Tibial nerve (tissue), 4 donors: ENCODE results near the gene JAKMIP1.

Experiments used
- CTCF ChIP-seq, 5 experiments: fragments of 200-600 bp in 3 of 5; fragments of 450-650 bp in 2 of 5; sonication (generic) in 3 of 5; IDR thresholded peaks; one replicate each; pipeline ENCODE4 v1.5.1; 2016 to 2019; ENCODE audit warnings: antibody characterized with exemption in 5 of 5, mild to moderate bottlenecking in 3 of 5, moderate library complexity in 2 of 5
- EP300 ChIP-seq, 2 donors: sonication (generic); formaldehyde crosslinking; IDR thresholded peaks; one replicate each; pipeline ENCODE4 v1.6.1; 2017; ENCODE audit warnings: antibody characterized with exemption in 2 of 2, mild to moderate bottlenecking in 1 of 2
- POLR2A ChIP-seq, 2 donors: fragments of 450-650 bp; IDR thresholded peaks; one replicate each; pipeline ENCODE4 v1.6.1; 2017; ENCODE audit warnings: antibody characterized with exemption in 2 of 2, mild to moderate bottlenecking in 2 of 2, moderate library complexity in 2 of 2

GRCh38 chr4:6184169-6184568 is 16.2 kb downstream of the JAKMIP1 start:
- no peak for TF ChIP-seq CTCF (IDR thresholded peaks at IDR 0.05)
- TF ChIP-seq POLR2A (IDR thresholded peaks at IDR 0.05): no peak
- TF ChIP-seq EP300 (IDR thresholded peaks at IDR 0.05): no peak
